Activated naive CD4-positive, alpha-beta T cell treated with anti-CD3 and anti-CD28 coated beads, Interleukin-2, amount 50 U/mL, for 16 hours (primary cell): ENCODE results near the gene ADIG.
"Not testable (repeated sequence)": the region's sequence is repeated elsewhere in the genome, so short reads cannot be mapped to it uniquely, and the experiment has no call there.

Experiments used
- DNase-seq: peaks from one replicate; pipeline ENCODE4 v3.0.0-alpha.2; 2020

ADIG gene

DNA sequence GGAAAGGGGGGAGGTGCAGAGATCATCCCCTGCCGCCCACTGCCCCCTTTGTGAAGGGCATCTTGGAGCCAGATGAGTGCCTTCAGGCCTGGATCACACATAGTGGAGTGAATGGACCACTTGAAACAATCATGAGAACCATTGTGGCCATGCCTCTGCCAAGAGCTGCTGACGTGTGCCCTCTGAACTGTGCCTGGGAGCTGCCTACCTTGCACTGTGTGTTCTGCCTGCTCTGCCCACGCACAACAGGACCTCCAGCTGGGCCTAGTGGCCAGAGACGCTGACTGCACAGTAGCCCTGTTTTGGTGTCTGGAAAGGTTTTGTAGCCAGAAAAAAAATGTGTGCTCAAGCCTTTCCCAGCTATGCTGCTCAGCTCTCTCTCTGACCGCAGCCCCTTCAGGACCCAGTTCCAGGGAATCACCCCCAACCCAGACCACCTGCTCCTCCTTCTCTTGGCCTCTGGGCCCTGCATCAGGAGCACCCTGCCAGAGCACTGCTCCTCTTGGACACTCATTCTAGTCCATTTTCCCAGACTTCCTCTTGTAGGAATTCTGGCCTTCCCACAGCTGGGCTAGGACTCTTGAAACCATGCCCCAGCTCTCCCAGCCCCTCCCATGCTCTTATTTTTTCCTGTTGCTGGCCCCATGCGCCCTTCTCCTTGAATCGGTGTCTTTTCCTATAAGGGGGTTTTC is 1.6 kb upstream of the ADIG start:
- DNase-seq = no peak

DNA sequence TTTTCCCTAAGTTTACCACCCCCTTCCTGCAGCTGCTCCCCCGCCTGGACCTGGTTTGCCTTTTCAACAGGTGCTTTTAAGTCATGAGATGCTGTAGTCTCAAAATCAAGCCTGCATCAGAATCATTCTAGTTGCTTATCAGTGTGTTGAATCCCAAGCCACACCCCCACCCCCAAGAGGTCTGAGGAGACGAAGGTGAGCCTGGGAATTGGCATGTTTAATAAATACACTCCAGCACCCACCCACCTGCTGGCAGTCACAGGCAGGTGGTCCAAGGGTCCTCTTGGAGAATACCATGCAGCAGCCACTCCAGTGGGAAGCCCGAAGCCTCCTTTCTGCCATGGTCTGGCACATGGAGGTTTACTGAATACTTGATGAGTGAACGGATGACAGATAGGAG is 1.1 kb upstream of the ADIG start:
- DNase-seq = no peak

DNA sequence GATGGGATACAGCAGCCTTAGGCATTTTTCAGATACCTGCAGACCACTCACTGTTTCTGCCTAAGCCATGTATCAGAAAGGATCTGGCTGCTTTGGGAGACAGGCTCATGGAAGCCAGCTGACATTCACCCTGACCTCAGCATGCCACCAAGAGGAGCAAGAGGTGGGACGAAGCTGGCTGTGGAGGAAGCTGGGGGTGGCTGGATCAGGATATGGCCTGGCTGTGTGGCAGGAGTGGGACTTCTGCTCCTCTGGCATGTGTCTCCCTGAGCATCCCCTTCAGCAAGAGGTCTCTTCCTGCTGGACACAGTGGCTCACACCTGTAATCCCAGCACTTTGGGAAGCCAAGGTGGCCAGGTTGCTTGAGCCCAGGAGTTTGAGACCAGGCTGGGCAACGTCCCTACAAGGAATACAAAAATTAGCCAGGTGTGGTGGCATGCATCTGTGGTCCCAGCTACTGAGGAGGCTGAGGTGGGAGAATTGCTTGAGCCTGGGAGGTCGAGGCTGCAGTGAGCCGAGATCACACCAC is 897 bp downstream of the ADIG start:
- no peak for DNase-seq

DNA sequence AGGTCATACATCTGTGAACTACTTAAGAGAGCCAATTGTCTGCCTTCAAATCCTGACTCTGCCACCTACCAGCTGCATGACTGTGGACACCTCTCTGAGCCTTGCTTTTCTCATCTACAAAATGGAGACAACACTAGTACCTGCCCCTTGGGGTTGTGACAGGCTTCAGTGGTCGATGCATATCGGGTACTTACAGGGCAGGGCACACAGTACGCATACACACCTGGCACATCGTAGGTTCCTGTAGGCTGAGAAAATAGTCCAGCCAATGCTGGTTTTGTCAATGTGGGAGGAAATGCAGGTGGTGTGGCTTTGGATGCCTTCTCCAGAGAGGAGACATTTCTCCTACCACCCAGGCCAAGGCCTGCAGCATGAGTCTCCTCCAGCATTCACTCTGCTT is 2.3 kb downstream of the ADIG start:
- DNase-seq = no peak

DNA sequence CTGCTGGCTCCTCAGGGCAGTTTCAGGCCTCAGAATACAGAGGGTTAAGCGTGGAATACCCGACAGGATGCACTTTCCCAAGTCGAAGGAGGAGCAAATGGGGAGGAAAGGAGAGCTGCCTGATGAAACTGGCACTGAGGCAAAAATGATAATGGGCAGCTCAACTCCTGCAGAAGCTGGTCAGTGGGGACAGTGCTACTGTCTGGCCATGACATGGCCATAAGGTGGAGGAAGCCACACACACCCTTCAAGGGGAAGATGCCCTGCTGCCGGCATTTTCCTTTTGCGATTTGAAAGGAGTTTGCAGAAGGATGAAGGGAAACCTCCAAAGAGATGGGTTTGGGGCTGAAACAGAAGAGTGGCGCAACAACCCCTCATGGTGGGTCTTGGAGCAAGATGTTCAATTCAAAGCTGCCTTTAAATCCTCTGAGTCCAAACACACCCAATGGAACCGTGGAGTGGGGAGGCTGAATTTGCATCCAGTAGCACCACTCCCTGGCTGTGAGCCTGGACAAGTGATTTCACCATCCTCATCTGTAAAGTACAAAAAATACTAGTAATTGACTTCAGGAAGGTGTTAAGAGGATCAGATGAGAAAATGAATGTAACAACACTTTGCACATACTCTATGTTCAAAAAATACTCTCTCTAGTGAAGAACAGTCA is 3.2 kb downstream of the ADIG start:
- DNase-seq = no peak

DNA sequence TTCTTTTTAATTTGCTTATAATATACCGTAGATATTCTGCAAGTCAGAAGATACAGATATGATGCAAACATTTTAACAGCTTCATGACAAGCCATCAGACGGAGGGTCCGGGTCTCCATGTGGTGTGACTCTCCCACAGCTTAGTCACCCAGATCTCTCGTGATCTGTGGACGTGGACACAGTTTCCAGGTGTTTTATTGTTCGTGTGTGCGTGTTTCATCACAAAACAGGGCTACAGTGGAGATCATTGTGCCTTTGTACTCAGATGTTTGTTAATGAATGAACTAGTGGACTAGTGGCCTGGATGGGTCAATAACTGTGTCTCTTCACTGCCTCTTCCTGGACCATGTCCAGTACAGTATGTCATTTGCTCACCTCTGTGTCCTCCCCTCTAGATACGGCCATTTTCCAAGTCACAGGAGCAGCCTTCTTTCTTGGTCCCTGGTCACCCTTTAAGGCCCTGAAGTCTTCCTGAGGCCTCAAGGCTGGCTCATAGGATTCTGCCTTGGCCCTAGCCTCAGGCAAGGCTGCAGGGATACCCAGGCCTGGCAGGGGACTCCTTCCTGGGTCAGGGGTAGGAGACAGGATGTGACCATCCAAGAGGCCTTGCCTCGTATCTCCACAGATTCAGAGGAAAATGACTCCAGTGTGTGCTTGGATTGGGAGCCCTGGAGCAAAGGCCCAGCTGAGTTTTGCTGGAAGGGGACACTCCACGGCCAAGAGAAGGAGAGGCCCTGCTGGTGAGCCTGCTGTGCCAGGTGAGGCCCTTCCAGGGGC is 4.6 kb downstream of the ADIG start:
- DNase-seq = no peak

DNA sequence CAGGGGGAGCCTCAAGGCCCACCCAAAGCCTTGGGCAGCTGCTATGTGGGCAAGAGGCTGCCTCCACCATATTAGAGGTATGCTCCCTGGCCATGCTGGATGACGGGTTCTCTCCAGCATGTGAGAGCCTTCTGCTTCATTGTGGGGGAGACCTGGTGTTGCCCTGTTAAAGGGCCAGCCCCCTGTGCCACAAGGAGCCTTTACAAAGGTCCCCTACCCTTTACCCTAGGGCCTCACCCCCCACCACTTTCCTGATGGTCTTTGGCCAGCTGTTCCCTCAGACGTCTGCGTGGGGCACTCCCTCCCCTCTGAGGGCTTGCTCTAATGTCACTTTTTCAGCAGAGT is 5.2 kb downstream of the ADIG start:
- DNase-seq = no peak

DNA sequence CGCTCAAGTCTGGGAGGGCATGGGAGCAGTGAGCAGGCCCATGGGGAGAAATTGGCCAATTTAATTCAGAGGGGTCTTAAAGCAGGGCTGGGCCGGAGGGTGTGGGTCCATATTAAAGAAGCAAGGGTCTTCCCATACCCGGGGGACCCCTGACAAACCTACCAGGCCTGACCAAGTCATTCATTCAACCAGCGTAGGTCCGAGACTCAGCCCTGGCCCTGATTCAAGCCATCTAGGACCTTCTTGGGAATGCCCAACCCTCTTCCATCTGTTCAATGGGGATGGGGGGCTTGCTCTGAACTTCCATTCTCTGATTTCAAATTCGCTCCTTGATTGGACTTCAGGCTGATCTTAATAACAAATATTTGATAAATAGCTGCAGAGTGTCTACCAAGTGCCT is 7.3 kb downstream of the ADIG start:
- no peak for DNase-seq

DNA sequence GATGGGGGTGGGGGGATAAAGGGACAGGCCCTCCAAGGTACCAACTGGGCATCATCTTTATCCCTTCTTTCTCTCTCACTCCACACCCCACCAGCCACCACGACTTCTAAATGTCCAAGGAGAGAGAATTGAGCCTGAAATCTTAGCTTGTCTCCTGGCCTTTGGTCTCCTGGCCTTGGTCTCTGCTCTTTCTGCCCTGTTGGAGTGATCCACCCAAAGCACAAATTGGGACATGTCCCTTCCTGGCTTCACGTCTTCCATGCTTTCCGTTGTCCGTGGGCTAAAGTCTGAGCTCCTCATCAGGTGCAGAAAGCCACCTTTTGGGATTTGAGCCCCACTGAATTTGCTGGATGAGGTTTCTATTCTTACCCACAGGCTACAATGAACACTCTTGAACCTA is 8.4 kb downstream of the ADIG start:
- no peak for DNase-seq

DNA sequence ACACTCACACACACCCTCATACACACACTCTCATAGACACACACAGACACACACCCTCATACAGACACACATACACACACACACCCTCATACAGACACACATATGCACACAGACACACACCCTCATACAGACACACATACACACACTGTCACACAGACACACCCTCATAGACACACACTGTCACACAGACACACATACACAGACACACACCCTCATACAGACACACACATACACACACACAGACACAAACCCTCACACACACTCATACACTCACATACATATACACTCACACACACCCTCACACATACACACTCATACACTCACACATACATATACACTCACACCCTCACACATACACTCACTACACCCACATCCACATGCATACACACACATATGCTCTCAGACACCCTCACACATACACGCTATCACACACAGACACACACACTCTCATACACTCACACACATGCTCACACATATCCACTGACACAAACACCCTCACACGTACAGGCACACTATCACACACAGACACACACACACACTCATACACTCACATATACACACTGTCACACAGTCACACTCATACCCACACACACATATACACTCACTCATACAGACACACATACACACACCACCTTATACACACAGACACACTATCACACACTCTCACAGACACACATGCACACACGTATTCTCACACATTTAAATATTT is 9.1 kb downstream of the ADIG start:
- DNase-seq = no peak

DNA sequence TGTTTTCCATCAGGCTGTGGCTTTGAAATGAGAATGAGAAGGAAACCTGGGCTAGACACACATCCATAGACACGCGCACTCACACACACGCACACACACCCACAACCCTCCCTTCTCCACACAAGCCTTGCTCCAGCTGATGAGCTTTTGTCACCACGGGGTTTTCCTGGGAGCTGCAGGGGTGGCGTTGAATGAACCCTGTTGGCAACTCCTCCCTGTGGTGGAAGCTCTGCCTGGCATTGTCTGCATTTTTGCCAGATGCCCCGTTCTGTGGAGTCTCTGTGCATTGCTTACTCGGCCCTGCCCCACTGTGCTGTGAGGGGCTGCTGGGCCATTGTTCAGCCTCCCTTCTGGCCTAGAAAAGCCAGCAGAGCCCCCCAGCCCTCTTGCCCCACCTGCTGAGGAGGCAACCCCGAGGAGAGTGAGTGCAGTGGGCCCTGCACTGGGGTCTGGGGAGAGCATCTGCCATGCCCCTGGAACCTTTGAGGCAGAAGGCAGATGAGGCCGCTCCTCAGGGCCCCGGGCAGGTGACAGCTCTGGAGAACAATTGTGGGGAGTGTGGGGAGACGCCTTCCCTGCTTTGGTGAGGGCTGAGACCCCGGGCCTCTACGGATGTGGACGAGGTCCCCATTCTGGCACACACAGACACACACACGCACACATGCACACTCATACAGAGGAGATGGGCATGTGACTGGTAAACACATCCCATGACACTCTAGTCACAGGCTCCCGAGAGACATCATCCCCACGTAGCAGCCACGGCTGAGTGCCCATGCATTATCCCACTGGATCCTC is 9.9 kb downstream of the ADIG start:
- DNase-seq = no peak

DNA sequence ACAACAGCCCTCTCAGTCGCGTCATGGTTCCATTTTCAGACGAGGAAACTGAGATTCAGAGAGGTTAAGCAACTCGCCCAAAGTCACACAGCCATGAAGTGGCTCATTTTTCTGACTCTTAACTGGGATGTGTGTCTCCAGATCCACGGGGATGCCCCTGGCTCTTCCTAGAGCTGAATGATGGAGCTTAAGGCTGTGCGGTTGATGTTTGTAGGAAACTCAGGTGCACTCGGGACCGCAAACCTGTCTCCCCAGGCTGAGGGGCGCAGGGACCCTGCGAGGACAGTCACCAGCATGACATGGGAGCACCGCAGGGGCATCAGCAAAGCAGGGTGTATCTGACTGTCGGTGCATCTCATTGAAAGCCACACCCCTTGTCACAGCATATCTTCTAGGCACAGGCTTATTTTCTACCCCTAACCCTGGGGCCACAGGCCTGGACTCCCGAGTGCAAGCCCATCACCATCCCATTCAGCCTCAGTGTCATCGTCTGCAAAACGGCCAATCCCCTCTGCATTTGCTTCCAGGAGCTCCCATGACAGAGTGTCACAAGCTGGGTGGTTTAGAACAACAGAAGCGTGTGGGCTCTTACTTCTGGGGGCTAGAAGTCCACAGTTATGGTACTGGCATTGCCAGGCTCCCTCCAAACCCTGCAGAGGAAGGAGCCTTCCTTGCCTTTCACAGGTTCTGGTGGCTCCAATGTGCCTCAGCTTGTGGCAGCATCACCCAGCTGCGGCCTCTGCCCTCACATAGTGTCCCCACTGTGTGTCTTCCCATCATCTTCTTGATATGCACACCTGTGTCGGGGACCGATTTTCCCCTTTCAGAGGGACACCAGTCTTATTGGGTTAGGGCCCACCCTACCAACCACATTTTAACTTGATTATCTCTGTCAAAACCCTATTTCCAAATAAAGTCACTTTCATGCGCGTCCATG is 10.7 kb downstream of the ADIG start:
- no peak for DNase-seq

DNA sequence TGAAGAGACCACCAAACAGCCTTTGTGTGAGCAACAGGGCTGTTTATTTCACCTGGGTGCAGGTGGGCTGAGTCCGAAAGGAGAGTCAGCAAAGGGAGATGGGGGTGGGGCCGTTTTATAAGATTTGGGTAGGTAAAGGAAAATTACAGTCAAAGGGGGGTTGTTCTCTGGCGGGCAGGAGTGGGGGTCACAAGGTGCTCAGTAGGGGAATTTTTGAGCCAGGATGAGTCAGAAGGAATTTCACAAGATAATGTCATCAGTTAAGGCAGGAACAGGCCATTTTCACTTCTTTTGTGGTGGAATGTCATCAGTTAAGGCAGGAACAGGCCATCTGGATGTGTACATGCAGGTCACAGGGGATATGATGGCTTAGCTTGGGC is 11.4 kb downstream of the ADIG start:
- DNase-seq = not testable (repeated sequence)

DNA sequence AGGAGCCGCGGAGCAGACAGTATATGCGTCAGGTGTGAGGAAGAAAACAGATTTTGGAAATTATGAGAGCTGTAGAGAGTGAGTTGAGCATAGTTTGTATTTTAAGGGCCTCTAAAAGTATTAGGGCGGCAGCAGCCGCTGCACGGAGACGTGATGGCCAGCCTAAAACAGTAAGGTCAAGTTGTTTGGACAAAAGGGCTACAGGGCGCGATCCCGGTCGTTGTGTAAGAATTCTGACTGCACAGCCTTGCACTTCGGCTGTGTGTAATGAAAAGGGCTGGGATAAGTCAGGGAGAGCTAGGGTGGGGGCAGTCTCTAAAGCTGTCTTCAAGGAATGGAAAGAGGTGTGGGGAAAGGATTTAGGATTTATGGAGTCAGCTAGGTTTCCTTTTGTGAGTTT is 13.3 kb downstream of the ADIG start:
- DNase-seq = not testable (repeated sequence)

DNA sequence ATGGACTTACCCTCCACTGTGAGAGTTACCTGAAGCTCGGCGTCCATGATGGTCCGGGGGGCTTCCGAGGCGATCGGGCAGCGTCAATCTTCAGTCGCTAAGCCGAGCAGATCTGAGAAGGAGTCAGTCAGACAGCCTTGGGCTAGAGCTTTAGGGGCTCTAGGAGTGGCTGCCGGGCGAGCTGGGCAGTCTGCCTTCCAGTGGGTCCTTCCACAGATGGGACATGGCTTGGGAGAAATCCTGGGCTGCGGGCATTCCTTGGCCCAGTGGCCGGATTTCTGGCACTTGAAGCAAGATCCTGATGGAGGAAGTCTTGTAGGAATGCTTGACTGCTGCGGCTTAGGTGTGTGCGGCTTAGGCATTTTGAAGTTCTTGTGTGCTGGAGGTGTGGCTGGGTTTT is 14.9 kb downstream of the ADIG start:
- not testable (repeated sequence) for DNase-seq

DNA sequence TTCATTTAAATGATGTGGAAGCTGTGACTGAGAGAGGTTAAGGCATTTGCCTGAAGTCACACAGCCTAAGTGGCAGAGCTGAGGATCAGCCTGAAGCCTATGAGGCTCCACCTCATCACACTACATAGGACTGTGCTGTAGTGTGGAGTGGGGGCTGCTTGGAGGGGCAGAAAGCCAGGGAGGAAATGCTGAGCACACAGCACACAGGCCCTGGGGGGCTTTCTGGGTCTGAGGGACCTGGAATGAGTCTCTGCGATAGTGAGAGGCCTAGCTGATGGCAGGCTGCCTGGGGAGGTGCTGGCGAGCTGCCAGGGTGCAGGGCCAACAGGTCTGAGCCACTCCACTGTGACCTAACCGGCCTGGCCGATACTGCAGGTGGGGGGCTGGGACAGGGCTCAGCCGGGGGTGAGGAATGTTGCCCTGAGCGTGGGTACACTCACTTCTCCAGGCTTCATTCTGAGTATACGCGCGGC is 18.4 kb downstream of the ADIG start:
- DNase-seq = no peak

DNA sequence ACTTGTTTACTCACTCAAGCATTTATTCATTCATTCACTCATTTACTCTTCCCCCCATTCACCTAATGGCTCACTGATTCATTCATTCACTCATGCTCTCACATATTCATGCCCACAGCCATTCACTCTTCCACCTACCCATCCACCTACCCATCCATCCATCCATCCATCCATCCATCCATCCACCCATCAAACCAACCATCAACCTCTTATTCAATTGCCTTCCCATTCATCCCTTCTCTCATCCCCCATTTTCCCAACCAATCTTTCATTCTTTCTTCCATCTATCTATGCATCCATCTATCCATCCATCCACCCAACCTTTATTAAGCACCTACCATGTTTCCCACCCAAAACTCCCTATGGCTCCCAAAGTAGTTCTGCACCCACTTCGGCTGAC is 19.1 kb downstream of the ADIG start:
- DNase-seq = no peak

DNA sequence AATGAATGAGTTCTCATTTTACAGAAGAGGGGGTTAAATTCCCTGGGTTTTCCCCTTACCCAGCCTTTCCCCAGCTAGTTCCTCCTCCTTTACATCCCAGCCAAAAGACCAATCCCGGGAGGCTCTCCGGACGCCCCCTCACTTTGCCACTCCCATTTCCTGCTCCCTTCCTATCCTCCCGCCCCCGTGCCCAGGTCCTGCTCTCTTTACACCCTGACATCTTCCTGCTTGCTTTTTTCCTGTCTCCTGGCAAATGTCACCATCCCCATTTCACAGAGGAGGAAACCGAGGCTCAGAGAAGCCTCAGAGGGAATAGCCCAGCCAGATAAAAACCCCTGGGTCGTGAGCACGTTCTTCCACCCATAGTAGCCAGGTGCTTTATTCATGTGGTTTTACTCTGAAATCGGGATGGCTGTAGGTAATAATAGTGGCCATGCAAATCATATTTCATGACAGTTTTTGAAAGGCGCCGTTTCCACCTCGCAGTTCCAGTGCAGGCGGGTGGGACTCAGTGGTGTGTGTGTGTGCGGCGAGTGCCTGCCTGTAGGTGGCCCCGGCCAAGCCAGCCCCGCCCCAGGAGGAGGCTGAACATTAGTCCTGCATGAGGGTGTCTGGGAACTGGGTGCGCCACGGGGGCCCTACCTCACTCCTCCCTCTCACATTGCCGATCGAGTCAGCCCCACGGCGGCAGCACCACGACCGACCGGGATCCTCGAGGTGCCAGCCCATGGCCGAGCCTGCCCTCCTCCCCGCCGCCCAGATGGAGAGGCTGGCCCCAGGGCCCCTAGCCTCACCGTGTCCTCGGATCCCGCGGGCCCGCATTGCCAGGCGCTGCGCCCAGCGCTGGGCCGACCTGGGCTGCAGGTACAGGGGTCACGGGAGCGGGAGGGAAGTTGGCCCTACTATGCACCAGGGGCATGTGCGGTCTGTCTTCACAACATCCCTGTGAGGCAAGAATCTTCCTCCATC is 20.5 kb downstream of the ADIG start, which contains the start of gene ARHGAP40:
ARHGAP40 (plus strand) TSS at position 594 of the 969 bp plus-strand sequence.
- DNase-seq = peak; percentile 17

DNA sequence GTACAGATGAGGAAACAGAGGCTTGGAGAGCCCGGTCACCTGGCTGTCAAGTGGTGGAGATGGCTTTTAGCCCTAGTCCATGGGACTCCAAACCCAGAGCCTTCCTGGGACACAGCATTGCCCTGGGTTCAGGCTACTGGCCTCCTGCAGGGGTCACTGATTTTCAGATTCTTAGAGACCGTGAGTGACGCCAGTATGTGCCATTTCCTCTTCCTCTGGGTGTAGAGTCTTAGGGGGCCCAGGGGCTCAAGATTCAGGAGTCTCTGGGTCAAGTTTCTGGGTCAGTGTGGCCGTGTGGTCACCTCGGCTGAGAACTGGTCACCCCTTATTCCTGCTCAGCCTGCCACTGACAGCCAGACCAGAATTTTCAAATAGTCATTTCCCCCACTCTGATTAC is 21.2 kb downstream of the ADIG start:
- DNase-seq = no peak

DNA sequence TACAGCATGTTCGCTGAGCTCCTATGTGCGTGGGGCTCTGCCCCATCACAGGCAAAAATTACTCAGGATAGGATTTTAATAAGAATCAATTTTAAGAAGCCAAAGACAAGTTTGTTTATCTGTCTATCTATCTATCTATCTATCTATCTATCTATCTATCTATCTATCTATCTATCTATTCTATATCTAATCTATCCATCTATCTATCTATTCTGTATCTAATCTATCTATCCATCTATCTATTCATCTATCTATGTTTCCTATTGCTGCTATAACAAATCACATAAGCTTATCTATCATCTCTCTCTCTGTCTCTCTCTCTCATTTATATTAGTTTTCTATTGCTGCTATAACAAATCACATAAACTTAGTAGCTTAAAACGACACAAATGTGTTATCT is 22.3 kb downstream of the ADIG start:
- no peak for DNase-seq
